ENCODE results near the gene CSNK1D.

- no peak for TF ChIP-seq CTCF (IDR thresholded peaks at IDR 0.05)
- no peak for TF ChIP-seq MAX (CRISPR knock-in tag; IDR thresholded peaks at IDR 0.05)
- no peak for TF ChIP-seq ATF2 (CRISPR knock-in tag; IDR thresholded peaks at IDR 0.05; ENCODE audit: borderline replicate concordance, low read depth)
Measured at GRCh38 chr17:82266142-82266541, 7.4 kb downstream of the CSNK1D start.
